ENCODE data around the gene TADA2B. TPM values are rescaled to one million over a fixed set of nuclear protein-coding genes. Genes with fewer than 3 reads are reported as not detected.

The TADA2B gene
- polyA plus RNA-seq, 3 donors: 19.9 to 21.0 (median 20.6) TPM

GRCh38 chr4:7104366-7105031 lies 61.3 kb downstream of the TADA2B start:
- DNase-seq (ENCODE audit: low read depth in 3 of 3, low spot score in 2 of 3): no peak

- DNase-seq (ENCODE audit: low read depth in 3 of 3, low spot score in 2 of 3): no peak
These were observed 62.1 kb downstream of the TADA2B start for GRCh38 chr4:7105276-7105675.

- no peak for DNase-seq (ENCODE audit: low read depth in 3 of 3, low spot score in 2 of 3)
These were observed 64.2 kb downstream of the TADA2B start for GRCh38 chr4:7107166-7107905.

Other genes with a start within 250 kb of the TADA2B start
- 10 to 100 TPM; 62.6 to 67.5 (median 62.6) TPM for gene TBC1D14, start 133.5 kb upstream of the TADA2B start, polyA plus RNA-seq (ENCODE audit: insufficient read length in 3 of 3)
- gene GRPEL1, start 24.7 kb downstream of the TADA2B start, polyA plus RNA-seq (ENCODE audit: insufficient read length in 3 of 3): 10 to 100 TPM; 38.7 to 45.2 (median 39.8) TPM
- gene SORCS2, start 149.2 kb downstream of the TADA2B start, polyA plus RNA-seq (ENCODE audit: insufficient read length in 3 of 3): 1 to 10 TPM; 6.6 to 7.9 (median 7.0) TPM